ENCODE data around the gene CDK6.

The CDK6 gene

DNA sequence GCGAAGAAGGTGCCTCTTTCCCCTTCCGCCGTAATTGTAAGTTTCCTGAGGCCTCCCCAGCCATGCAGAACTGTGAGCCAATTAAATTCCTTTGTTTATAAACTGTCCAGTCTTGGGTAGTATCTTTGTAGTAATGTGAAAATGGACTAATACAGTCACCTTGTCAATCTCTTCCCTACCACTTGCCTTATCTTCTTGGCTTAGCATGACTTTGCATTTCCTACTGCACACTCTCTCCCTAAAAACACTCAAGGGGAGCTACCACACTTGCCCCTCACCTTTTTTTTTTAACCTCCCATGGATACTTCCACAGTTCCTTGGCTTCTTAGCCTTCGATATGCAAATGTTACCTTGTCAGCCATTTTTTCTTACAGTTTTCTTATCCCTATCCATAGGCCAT is 7.4 kb upstream of the CDK6 start:
- no peak for DNase-seq

DNA sequence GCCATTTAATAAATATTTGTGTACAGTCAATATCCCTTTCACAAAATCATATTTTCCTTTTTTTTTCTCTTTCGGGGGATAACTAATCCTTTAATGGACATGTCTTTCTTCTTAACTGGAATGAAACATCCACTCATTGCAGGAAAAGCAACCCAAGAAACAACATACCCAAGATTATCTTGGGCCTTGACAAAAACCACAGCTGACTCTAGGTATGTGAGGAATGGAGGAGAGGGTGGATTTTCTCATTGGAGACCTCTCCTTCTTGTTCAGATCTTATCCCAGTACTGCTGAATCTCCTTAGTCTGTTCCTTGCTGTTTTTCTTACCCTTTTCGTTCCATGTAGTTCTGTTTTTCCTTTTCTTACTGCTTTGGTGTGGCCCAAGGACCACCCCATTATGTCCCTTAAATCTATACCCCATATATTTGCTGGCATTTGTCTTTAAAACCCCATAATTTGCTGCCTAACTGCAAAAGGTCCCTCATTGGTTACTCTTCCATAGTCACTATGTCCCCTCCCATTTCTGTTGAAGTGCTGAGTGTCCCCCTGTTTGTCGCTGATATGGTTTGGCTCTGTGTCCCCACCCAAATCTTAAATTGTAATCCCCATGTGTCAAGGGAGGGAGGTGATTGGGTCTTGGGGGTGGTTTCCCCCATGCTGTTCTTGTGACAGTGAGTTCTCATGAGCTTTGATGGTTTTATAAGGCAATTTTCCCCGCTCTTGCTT is 6.8 kb upstream of the CDK6 start:
- no peak for DNase-seq

DNA sequence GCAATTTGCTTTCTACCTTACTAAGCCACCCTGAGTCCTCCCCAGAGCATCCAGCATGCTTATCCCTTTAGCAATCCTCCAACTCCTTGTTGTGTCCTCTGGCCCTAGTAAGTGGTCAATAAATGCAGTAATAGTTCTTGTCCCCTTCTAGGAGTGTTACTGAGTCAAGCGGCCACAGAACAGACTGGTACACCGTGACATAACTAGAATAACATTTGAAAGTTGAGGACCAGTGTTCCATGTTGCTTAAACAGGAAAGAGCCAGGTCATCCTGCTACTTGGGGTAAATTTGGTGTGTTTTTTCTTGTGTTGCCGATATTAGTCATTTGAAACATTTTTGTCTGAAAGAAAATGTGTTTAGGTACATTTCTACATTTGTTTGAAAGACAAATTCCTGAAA is 4.8 kb upstream of the CDK6 start:
- DNase-seq = peak; percentile 58

DNA sequence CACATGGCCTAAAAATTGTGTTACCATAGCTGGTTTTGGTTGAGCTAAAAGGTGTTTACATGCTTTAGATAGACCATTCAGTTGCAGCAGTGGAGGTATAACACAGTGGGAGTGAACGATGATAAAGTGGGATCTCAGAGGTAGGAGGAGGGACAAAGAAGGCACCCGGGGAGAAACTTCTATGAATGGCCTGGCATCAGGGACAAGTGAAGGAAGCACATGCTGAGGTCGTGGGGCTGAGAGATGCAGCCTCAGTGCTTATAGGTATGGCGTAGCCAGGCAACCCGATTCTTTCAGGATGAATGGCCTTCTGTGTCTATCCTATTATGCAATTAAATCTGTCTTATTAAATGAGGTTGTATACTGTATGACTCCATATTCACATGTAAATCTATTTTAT is 3.9 kb upstream of the CDK6 start:
- DNase-seq = peak; percentile 58

DNA sequence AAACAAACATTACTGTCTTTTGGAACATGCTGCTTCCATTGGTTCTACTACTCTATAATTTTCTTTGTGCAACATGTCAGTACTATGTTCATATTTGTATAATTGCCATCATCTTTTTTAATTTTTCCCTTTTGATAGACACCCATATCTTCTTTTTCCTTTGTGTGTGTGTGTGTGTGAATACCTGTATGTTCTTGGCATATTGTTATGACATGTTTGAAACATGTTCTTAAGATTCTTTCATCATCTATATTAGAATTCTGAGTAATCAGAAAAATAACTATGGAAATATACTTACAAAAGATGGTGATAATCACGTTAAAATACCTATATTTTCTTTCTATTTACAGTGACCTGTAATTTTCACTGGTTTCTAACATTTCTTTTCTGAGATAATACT is 3.5 kb upstream of the CDK6 start:
- no peak for DNase-seq

DNA sequence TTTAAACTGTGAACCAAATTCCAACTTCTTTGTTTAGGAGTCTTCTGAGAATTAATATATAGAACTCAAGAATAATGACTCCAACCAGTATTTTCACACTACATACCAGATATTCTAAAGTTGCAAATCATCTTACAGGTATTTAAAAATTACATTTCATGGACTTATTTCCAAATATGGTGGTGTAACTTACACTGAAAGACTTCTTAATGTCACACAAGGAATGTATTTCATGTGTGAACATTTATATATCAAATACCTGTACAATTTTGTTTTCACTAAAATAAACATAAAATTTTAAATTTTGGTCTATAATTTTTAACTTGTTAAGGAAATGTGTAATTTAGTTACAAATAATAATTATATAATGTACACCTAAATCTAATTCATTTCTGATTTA is 2.6 kb upstream of the CDK6 start:
- DNase-seq = no peak

DNA sequence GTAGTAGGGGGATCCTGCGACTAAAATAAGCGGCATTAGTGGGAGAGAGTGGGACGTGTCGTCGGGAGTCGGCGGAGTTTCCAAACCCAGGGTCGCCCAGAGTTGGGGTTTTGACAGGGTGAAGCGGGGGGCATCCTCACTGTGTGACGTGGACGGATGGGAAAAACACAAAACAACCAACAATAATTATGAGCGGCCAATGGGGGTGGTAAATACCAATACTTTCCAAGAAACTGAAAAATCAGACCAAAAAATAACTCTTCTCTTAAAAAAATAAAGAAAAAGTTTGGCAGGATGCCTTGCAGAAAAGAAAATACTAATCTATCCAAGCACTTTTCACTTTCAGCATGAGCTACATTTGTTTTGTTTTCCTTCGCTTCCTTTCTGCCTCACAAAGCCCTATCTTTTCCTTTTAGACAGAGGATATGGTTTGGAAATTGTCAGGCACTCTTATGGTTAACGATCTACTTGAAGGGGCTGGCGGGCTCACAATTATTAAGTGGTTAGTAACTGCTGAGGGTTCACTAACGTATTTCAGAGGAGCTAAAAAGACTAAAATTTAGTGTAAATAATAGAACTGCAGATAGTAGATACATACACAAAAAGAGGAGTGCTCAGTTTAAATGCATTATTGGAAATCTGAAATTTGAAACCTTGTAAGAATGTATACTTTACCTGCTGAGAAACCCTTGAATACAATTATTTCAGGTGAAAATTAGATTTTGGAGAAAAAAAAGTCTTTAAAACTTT is 802 bp upstream of the CDK6 start:
- no peak for DNase-seq

DNA sequence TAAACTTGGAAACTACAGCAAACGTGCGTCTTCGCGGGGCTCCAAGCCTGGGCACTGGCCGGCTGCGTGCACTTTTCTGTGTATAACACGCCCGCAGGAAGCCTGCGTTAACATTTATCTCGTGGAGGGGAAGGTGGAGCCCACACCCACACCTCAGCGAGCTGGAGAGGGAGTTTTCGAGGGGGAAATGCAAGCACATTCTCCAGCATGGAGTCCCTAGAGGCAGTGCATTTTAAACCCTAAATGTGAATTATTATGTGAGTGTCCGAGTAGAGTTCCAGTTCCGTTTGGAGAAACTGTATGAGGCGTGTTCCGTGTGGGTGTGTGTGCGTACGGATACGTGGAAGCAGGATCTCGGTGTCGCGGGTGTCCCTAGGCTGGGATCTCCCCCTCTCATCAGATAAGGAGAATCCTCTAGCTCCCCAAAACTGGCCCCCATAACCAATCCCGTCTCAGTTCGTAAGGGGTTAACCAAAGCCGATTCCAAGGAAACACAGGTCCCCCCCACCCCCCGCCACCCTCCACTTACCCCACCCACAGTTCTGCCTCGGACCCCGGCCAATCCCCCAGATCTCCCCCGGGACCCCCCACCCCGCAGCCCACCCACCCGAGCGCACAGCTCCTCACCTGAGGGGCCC is 403 bp downstream of the CDK6 start:
- peak; percentile 53 for DNase-seq

DNA sequence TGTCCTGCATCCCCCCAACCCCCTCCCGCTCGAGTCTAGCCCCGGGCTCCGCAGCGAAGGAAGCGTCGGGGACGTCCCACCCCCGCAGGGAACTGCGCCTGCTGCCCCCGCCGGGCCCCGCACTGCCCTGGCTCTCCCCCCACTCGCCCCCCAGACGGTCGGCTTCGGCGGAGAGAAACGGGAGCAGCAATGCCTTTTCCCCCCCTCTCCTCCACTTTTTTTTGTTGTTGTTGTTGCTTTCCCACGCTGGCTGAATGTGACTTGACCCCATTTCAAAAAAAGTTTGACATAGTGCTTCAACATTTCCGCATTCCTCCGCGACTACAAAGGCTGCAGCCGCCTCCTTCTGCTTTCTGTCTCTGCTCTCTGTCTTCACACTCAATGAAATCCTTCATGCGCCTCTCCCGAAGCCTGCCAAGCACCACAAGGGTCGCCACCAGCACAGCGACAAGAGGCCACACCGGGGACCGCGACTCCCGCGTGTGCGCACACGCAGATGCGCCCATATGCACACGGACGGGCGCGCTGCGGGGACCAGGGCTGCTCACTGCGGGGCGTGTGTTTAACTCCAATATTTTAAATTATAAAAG is 1.0 kb downstream of the CDK6 start:
- peak; percentile 59 for DNase-seq

DNA sequence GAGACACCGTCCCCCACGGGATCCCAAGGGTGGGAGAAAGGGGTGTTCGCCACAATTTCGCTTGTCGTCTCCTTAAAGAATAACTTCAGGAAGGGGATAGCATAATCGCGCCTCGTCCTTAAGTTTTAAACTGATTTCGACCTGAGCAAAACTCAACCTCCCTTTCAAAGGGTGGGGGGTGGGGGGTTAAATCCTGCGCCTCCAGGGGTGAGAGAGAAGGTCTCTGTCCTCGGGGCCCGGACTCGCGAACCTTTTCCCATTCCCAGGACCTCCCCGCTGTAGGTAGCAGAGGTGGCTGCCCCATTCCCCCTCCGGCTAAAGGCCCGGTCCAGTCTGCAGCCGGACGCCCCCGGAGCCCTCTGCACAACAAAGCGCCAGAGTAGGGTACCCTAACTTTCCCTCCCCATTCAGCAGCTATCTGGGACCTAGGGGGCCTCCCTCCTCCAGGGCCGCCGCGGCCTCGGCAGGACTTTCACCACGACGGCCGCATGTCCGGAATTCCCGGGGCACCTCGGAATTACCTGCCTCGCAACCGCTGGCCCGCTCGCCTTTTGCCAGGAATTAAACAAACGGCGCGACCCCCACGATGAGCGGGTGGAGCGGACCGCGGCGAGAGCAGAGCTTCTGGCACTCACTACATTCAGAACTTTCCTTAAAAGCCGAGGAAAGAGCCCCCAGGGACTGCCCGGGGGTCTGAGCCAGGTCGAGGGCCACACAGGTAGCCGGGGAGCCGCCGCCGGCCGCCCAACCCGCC is 1.7 kb downstream of the CDK6 start:
- DNase-seq = no peak

DNA sequence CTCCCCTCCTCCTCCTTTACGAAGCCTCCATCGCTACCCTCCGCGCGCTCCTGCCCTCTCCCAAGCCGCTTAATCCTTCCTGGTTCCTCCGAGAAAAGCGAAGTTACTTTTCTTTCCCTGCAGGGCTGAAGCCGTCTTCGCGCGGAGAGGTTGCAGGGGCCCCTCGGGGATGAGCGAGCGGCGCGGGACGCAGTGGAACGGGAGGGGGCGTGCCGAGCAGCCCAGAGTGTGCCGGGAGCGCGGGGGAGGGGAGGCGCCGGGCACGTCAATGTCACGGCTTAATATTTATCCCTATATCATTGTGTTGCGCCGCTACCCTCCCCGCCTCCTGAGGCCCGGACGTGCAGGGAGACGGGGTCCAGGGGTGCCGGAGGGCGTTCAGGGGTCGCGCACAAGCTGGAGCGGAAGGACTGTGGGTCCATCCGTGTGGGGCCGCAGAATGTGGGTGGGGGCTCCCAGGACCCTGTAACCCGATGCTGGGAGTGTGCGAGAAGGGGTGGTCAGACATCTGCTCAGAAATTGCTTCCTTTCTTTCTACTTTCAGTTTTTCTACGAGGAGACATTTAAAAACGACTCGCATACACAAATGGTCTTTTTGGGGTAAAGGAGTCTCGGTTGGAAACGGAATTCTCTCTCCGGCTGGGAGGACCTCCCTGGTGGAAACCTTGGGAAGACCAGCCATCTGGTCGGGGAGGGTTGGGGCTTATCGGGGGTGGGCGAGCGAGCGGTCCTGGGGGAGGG is 2.4 kb downstream of the CDK6 start:
- DNase-seq = peak; percentile 89

DNA sequence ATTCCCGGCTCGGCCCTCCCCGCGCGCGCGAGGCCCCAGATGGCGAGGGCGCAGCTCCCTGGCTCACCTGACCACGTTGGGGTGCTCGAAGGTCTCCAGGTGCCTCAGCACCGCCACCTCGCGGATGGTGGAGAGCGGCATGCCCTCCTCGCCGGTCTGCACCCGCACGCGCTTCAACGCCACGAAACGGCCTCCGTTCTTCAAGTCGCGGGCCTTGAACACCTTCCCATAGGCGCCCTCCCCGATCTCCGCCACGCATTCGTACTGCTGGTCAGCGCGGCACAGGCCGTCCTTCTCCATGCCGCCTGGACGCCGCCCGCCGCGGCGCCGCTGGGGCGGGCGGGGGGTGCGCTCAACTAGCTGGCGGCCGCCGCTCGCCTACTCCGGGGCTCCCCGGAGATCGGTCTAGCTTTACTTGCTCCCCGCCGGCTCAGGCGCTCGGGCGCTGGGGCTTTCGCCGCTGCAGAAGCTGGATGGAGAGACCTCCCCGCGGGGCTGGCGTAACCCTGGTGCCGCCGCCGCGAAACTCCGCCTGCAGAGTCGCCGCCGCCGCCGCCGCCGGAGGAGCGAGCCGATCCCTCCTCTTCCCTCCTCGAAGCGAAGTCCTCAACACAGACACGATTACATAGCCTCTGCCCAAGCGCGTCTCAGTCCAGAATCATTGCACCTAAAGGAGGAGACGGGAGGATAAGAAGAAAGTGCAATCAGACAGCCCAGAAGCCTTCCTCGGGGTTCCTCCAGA is 3.2 kb downstream of the CDK6 start:
- DNase-seq = peak; percentile 94

DNA sequence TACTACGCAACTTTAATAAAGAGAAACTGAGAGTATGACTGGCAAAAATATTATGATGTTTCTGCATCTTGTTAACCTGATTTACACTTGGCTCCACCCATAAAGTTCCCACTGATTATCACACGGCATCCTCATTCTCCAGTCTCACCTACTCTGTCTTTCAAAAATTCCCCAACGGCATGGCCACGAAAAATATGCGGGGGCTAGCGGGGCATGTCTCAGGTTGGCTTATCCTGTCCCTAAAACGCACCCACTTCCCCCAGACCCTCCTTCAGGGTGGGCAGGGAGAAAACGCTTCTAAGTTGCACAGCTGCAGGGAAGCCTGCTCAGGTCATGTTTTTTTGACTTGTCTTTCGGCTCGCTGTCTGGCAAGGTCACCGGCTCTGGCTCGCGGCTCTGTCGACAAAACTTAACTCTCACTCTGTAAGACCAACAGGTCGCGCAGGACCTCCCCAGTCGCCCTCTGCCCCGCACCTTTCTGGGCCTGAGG is 3.8 kb downstream of the CDK6 start:
- DNase-seq = no peak

DNA sequence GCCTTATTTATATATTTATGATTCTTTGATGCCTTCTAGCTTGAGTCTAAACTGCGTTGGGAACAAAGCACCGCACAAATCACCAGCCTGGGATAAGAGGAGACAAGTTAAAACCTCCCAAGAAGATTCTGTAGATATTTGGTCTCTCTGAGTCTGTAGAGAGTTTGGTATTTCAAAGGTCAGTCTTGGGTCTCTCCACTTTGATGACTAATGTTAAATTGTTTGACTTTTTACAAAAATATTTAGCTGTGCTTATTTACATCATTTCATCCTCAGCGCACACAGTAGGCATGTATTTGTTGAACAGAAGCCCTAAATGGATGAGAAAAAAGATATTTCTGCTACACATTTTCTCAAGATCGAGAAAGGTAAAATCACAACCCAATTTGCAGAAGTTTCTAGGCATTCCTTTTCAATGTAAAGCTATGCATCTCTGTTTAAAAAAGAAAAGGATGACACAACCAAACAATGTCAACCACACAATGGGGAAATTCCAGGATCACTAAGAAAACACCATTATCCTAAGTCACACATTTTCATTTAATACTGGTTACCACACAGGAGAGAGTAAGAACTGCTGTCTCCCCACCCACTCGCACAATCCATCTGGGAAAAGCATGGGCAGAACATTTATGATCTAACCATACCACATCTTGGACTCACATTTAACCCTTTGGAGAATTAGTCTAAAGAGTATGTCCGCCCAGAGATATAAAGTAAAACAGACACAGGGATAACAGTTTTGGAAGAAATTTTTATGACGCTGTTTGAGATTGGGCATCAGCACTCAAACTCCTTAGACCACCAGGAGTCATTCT is 4.4 kb downstream of the CDK6 start:
- no peak for DNase-seq

DNA sequence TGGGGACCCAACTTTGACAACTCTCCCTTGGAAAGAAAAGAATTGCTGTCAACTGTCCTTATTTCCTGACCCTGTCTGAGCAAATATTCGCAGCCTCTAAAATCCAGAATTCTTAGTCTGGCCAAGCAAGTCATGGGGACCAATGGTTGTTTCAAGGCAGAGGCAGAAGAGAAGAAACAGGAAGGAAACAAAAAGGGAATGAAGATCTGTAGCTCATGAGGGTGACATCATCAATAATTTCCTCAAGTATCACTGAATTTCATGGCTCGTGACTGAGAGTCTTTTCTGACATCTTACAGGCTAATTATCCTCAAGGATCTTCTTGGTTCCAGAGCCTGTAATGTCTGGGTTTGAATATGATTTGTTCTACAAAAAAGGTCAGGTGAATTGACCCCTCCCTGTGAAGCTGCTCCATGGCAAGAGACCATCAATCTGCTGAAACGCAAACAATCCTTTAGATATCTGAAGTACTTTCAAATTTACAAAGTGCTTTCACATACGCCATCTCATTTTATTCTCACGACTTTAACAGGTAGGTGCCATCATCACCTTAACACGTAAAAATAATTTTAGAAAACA is 5.8 kb downstream of the CDK6 start:
- DNase-seq = no peak

DNA sequence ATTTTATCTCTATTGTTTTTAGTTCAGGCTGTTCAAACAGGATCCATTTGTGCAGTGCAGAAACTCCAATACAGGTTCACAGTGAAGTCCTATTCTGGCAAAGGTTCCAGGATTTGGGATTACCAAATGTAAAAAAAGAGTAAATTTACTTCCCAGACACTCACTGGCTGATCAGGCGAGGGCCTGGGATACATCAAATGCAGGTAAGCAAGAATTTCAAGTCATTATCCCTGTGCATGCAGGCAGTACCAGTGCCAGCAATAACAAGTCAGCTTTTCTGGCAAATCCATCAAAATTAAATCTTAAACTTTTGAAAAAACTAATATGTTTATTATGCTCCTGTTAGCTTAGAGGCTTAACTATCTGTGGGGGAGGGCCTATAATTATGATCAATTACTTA is 6.3 kb downstream of the CDK6 start:
- DNase-seq = no peak

DNA sequence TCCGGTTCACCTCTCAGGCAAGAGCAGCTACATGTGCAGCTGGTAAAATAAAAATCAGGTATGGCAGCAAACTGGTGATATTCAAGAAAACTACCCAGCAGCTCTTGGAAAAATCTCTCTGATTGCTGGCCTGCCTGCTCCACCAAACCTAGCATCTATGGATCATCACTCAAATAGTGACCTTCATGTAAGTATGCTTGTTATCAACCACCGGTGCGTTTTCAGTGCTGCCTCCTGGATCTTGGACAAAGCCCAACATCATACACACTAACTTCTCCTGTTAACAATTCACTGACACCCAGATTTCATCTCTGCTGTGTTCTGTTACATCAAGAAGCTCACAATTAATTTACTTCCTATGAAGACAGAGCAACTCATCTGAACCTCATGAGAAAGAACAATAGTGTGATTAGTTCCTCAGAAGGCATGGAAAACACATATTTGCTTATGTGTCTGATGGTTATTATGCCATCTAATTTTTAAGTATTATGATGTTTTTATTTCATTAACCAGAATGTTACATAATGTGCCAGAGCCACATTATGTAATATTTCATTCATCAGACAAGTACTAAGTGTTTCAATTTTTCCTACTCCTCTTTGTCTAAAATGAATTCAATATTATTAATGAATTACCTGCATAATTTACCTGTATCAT is 8.8 kb downstream of the CDK6 start:
- no peak for DNase-seq

DNA sequence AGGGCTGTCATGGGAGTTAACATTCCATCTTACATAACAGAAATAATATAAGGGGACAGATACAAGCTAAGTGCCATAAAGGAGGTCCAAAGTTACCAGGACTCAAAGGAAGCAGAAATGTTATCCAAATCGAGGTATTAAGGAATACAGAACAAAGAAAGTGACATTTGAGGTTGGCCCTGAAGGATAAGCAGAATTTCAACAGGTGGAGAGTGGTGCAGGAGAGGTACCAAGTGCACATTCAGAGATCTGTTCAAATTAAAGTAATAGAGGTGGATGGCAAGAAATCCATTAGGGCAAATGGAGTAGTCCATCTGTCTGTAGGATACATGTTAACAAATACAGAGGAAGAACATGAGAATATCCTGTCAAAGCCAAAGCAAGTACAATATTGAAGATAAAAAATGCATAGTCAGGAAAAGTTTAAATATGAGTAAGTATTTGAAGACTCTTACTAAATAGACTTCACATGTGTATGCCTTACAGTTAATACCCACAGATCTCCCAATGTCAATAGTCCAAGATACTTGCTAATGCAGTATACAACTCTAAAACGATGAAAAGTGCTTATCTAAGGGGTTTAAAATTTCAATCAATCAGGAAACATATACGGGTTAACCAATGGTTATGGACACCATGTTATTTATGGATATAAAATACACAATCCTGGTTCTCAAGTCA is 10.0 kb downstream of the CDK6 start:
- no peak for DNase-seq
